C1 segment of cervical spinal cord (tissue), 14 donors: ENCODE data around the gene NFIA.
A peak's percentile ranks its signal among the peaks of the same experiment; 100 is the strongest.

ENCODE experiments used
- DNase-seq, 14 donors: peaks; one replicate each; lab custom pipeline; 2025; lab: John Stamatoyannopoulos, UW

Gene NFIA

DNA sequence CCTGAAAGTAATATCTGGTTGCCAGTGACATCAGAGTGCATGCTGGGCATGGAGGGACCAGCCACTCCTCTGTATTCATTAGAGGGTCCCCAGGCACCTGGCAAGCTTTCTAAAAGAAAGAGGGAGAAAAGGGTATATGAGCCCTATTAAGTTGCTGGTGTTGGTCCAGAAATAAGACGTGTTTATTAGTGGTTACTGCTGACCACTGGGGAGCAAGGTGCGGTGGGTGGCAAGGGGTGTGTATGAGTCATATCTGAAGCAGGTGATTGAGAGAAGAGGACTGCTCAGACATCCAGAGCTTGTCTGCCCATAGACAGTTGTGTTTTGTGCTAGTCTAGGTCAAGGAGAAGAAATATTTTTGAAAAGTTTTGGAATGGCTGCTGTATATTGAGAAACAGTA, 344.5 kb downstream of the NFIA start:
- DNase-seq, result no peak

DNA sequence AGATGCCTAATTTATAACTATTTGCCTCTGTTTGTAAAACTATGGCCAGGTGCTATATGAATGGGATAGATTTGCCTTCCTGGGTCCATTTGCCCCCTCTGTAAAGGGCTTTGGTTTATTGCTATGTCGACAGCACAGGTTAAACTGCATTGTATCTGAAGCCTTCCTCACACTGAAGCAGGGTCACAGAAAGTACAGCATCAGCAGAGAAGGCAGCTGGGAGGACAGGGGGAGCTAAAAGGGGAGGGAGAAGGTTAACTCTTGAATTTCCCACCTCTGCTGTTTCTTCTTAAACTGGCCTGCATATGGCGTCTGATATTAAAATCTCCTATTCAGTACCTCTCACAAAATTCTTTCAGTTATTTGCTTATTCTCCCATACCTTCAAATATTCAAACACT, 345.1 kb downstream of the NFIA start:
- no peak for DNase-seq

DNA sequence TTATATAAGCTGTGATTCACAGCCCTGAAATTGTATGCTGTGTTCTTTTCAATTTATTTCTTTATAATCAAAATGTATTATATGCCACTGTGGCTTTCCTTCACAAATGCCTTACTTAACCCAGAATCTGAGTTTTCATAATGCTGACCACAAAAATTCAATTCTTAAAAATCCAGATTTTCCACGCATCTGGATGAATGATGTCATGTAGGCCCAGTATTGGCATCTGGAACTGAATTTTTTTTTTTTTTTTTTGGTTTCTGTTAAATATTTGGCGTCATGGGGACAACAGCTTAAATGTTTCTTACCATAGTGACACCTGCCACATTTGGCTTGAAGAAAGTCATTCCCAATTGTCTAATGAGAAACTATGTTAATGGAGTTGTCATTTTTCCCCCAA, 345.8 kb downstream of the NFIA start:
- DNase-seq, result no peak

DNA sequence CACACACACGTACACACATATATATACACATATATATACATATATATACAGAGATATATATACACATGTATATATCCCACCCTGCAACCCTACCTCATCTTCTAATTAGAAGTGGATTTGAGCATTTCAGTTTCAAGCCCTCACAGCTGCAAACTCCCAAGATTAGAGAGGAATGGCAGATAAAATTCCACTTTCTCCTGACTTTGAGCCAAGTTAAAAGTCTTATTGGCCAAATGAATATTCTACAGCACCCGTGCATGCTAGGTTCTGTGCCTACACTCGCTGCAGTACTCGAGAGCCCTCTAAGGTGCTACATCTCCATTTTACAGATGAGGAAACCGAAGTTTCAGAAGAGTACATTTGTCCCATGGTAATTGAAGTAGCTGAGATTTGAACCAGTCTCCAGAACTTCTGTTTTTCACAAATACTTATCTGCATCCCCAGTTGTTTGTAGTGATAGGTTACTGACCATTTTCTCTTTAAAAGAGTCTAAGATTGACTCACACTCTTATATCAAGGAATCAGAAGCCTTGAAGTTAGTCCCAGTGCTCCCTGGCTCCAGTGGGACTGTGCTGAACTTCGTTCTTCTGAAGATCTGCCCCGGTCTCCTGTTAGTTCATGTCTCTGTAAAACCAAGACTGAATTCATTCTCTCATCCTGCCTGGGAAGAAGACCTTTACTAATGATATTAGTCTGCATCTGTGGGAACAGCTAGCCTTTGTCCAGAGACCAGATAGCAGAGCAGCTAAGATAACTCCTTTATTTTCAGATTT, 350.4 kb downstream of the NFIA start:
- no peak for DNase-seq

DNA sequence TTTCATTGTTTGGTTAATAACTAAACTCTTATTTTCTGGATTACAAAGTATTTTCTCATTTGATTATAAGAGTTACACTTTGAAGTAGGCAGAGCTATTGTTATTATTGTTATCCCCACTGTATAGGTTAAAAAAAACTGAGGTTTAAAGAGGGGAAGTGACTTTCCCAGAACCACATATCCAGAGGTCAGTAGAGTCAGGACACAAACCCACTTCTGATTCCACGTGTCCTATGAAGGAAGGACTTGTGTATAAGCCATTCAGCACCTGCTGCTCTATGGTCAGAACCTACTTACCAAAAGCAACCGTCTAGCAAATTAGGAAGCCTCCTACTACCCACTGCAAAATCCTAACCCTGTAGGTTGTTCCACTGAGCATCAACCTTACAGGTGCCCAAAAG, 351.3 kb downstream of the NFIA start:
- DNase-seq, result no peak

DNA sequence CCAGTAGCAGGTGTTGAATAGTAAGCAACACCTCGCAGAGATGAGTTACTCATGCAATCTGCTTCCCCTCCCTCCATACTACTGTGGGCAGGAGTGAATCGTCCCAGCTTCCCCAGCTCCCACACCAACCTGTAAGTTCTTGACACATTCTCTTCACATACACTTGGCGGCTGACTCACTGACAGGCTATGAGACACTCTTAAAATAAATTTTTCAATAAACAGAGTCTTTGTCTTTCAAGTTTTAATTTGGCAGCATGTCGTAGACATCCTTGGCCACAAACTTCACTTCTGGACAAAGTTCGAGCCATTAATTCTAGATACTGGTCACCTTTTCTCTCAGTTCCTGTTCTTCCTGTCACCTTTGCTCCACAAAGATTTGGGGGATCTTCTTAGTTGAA, 351.9 kb downstream of the NFIA start:
- DNase-seq, result no peak

DNA sequence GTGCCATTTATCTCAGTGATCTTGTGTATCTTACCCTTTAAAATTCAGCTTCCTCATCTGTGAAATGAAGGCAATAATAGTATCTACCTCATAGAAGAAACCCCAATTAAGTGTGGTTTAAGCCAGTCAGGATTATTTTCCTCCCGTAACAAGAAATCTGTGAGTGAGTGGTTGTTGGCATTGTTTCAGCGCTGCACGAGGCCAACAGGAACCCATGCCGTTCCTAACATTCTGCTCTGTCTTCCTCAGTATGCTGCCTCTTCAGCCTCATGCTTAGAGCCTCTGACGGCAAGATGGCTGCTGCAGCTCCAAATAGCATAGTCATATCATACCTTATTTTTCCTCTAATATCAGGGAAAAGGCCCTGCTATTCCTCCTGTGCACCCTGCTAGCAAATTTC, 352.9 kb downstream of the NFIA start:
- peak in 1 of 14 donors; percentile 30 for DNase-seq

DNA sequence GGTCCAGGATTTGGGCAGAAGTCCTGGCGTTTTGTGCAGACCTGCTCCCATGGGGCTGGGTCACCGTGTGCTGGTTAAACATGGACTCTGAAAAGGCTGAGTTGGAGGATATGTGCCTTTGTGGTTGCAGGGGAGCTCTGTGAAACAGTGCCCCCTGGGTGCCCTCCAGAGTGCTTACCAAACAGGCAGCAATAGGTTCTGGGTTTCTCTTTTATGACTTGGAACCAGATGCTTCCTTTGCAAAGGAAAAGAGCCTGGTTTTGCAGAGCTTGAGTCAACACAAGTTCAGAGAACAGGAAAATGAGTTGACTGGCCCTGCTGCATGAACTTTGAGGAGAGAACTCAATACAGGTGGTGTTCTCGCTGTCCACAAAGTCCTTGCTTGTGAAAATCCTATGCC, 353.7 kb downstream of the NFIA start:
- no peak for DNase-seq

DNA sequence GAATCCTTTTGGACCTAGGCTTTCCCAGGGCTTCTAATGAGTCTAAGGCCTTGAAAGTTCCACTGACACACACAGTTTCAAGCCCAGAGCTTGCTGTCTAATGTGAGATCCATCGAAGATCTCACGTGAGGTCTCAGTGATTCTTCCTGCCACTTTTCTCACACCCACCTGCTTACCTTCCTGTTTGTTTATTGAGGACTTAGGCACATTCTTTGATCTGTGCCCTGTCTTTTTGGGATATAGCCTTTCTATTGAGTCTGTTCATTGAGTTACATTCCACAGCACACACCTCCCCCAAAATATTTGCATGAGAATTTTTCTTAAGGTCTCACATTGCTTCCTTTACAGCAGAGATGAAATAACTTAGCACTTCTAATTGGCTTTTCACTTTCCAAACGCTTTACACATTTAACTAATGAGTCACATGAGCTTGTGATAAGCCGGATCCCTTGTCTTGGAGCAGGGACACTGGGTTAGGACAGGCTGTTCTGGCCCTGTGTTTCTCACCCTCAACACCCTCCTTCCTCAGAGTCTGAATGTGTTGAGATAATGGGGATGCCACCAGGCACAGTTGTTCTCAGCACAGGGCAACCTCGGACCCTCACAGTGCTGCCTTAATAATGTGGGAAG, 354.2 kb downstream of the NFIA start:
- no peak for DNase-seq

DNA sequence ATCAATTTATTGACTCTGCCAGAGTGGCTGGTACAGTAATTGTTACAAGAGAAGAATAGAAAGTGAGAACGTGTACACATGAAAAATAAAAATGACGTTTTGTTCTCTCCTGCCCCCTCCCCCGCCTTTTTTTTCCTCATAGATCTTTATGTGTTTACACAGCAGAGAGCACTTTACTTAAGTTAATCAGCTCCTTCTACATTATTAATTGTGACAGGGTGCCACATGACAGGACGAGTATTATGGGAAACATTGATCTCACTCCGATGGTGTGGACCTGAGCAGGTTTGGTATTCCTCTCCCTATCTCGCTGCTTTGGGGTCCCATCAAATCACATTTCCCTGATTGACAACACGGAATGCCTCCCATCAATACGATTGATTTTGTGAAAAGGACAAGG, 356.9 kb downstream of the NFIA start:
- no peak for DNase-seq

DNA sequence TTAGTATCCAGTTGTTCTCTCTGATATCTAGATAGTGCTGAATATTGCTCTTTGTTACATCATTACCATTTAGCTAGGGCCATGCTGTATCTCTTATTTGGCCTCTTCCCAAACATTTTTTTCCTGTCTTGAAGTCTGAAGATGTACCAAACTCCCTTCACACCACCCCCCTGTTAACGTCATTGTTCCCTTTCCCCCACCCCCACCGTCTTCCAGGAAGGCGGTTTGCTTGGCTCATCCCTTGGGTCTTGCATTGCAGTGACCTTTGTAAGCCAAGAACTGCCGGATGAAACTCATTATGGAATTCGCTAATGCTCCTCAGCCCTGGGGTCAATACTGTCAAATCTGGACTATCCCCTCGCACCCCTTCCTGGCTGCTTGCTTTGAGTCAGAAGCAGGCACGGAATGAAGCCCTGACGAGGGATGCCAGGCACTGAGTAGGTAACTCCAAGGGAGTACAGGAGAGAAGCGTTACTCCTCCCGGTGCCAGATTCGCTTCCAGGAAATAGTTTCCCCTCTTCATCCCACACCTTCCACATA, 359.4 kb downstream of the NFIA start:
- no peak for DNase-seq

DNA sequence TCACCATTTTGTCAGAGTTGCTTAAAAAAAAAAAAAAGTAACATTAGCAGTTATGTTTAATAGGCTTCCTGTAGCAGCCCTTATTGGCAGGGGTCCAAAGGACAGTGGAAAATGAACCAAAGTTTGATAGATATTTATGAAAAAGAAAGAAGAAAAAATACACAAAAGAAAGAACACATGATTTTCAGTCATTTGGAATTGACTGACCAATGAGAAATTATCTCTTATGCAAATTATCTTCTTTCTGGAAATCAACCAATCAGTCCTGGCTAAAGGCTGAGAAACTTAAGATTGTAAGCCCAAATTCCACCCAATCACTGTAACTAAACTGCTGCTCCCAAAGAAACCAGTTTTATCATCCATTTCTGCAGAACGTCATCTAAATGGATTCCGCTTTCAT, 360.2 kb downstream of the NFIA start:
- DNase-seq, result no peak

DNA sequence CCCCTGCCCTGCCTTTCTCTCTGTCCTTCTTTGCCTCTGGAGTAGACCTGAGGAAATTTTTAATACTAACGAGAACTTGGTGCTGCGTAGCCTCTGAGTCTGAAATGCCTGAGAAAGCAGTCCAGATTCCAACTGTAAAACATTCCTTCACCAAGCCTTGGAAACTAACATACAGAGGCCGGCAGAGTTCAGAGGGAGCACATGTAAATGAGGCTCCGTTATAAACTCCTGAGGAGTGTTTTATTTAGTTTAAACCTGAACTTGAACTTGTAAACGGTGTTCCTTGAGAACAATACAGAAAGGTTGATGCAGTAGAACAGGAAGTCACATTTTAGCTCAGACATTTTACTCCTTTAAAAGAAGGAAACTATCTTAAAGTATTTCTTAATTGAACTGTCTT, 361.9 kb downstream of the NFIA start:
- DNase-seq, result no peak

DNA sequence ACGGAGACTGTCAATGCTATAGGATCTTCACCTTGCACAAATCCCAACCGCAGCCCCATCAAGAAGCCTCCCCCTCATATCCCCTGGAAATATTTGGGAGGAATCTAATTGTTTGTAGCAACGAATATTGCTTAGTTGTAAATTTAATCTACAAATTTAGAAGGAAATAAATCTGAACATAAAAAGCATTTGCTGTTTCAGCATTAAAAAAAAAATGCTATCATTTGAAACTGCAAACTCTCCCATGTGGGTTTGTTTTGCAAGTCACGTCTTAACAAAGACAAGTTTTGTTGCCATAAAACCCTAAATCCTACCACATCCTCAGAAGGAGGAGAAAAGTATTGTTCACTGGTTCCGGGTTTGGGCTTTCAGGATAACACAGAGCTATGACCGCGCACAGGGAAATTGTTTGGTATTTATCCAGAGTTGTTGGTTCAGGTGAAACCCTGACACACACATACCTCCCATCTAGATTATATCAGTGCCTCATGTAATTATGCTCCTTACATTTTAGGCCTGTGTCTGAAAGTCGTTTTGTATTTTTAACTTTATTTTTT, 363.0 kb downstream of the NFIA start:
- no peak for DNase-seq

DNA sequence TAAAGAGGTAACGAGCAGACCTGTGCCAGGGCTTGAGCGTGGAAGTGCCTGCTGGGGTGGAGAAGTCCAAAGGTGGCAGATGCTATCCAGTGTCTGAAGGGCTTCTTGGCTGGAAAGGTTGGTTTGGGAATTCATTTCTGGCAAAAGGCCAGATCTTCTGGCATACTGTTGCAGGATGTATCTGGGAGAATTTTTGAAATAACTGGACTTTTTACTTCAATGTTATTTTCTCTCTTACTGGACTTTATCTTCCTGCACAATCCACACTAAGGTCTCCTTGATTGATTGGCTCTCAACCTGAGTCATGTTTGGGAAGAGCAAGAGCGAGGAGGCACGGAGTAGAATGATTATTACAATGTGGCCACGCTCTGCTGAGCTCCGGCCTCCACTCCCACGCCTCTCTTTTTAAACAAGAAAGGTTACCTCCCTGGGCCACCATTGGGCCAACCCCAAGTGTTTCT, 364.2 kb downstream of the NFIA start:
- peak in 1 of 14 donors; percentile 57 for DNase-seq

DNA sequence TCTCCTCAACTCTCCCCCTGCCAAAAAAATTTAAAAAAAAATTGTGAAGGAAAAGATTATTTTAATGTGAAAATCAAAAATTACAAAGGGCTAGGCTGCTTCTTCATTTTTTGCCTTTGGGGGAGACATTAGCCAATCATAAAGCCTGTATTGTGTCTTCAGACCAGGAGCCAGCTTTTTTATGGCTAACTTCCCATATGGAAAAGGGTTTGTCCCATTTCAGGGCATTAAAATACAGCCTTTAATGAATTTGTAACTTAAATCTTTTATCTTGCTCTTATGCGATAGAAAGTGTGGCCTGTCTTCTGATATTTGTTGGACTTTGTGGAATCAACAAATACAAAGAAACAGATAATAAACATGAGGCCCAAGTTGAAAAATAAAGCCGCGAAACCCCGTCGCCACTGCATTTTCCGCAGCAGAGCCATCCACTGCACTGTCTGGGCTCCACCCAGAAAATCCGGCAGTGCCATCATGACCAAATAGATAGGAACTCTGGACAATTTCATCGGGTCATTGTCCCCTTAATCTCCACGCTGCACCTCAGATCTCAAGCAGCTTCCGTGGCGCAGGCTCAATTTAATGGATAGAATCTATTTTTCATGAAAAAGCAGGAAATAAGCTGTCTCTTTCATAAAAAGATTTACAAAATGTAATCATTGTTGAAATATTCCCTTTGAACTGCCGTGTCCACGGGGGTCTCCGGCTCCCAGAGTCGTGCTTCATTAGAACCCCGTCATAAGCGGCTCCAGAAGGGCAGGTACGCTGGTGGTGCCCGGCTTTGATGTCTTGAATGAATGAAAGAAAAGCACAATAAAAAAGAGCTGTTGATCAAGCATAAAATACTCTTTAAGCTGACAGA, 365.0 kb downstream of the NFIA start:
- DNase-seq, result no peak

DNA sequence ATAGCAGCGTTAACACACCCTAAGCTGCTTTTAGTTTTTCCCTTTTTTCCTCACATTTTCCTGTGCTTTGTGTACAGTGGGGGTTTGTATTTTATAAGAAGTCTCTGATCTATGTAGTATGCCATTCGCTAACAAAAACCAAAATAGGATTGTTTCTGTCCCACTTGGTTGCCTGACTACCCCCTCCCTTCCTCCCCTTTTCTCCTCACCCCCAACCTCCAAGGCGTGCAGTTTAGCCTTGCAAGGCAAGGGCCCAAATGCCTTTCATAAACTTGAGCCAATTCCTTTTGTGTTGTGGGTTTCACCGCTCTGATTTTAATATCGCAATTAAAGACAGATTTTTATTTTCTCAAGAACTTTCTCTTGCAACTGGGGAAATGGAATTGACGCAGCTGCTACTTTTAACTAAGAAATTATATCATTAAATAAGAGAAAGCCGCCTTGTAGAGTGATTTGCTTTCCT, 365.6 kb downstream of the NFIA start:
- DNase-seq, result no peak

DNA sequence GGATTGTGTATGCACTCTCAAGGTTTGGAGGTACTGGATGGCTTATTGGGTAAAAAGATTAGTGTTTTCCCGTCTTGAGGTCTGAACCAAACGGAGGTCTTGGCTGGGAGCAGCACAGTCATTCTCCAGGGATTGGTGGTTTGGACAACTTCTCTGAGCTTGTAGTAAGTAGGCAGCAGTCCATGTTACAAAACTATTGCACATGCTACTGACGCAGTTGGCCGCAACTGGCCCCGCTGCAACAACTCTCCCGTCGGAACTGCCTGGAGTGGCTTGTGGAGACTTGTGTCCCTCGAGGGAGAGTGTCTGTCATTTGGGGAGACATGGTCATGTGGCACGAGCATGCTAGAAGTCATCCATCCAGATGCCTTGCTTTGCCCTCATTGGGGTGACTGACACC, 366.6 kb downstream of the NFIA start:
- peak in 2 of 14 donors; percentile 3 to 23 for DNase-seq

DNA sequence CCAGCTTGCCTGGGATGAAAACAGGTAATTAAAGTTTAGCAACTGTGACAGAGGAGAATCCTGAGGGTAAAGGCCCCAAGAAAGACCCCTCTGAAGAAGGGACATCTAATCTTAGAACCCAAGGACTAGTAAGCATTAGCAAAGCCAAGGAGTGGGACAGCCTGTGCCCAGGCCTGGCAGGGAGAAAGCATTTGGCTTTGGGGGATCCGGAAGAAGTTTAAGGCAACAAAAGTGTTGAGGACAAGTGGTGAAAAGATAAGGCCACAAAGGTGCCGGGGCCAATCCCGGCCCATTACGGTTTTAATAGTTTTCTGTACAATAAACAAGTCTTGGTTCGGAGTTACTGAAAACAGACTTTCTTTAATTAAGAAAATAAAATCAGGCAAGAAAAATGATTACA, 367.0 kb downstream of the NFIA start:
- DNase-seq, result no peak

DNA sequence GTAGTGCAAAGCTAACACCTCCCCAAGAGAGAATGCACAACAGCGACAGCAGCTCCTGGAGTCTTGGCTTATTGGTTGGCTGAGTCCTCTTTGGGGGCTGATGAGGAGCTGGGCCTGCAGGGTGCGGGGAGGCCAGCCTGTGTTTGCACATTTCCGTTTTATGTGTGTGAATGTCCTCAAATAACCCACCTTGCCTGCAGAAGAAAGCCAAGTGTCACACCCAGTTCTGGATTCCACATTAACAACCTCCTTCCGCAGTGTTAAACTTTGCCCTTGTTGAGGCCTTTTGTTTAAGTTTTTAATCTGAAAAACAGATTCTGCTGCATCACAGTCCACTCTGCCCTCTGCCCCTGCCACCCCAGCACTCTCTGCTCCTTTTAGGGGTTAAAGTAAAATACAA, 368.1 kb downstream of the NFIA start:
- peak in 1 of 14 donors; percentile 6 for DNase-seq

DNA sequence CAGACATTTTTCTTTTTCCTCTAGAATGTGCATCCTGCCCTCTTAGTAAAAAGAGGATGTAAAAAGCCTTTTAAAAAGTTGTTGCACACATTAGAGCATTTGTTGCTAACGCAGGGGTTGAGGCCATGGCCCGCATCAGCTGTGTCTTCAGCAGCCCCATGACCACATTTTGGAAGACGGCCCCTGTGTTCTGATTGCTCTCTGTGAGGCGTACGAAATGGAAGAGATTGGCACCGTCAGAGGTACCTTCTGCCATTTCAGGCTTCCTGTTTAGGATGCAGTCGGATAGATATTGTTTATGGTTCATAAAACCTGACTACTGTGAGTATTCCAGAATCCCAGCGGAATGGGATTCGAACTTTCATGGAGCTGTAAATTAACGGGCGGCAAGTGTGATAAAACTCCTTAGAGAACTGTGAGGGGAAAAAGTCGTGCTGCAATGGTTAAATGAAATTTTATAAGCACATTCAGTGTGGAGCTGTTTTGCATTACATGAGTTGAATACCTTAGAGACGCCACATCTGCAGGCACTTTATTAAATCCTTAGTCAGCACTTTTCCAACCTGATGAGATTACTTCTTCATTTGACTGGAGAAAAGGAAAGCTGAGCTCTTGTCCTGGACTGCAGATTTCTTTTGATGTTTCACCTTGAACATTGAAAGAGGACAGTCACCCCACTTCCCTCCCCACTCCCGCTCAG, 368.7 kb downstream of the NFIA start:
- DNase-seq, result peak in 1 of 14 donors; percentile 12
